Activated CD4-positive, alpha-beta T cell treated with anti-CD3 and anti-CD28 coated beads for 4 hours (primary cell): ENCODE measurements around the gene NAIP.
"Not testable (repeated sequence)": the region's sequence is repeated elsewhere in the genome, so short reads cannot be mapped to it uniquely, and the experiment has no call there.

Source experiments
- DNase-seq, 2 donors: peaks; one replicate each; pipeline ENCODE4 v3.0.0-alpha.2; 2020

NAIP gene

DNA sequence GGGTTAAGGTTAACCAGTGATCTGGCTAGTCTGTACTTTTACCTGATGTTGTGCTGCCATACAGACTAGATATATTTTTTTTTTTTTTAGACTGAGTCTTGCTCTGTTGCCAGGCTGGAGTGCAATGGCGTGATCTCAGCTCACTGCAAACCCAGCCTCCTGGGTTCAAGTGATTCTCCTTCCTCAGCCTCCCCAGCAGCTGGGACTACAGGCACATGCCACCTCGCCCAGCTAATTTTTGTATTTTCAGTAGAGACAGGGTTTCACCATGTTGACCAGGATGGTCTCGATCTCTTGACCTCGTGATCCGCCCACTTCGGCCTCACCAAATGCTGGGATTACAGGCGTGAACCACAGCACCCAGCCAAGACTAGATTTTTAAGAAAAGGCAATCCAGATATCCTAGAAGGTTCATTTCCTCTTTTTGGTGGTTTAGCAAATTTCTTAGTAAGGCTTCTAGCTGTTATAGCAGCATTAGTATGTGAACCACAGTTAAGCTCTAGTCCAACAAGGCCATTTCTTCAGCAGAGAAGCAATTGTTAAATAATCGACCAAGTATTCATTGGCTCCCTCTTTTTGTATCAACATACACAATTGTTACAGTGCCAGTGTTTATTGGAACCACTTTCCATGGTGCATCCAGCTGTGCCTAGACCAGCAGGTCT lies at the start of gene NAIP:
Gene NAIP, minus strand, starts transcription at position 51 of the 665 bp plus-strand sequence. CDS start 12,424 bp downstream, outside the sequence.
- DNase-seq, result not testable (repeated sequence)

DNA sequence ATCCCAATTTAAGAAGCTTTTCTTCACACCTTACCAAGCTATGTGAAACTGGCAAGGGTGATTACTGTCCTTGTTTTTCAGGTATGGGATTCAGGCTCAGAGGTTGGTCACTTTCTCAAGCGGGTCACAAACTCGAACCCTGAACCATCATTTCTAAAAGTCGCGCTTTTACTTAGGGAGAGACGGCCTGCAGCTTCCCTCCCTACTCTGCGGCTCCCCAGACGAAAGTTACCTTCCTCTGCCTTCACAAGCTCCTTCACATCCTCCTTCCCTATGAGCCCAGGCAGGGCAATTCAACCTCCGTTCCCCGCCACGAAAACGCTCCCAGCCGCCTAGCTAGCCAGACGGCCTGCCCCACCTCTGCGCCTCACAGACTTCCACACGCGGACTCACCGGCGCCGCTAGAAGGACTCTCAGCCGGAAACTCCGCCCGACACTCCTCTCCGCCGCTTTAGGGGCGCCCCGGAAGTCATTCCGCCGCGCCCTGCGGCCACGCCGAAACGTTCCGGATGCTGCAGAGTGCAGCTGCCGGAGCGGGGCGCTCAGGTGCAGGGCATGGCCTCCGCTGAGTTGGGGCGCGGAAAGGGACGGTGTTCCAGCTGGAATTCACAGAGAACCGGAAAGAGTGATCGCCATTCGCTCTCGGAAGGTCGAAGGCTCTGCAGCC lies 42.3 kb upstream of the NAIP start, which contains the start of gene GTF2H2:
Gene GTF2H2, minus strand, starts transcription at position 415 of the 667 bp plus-strand sequence. CDS start 4,913 bp downstream, outside the sequence.
- not testable (repeated sequence) for DNase-seq

GRCh38 chr5:71061322-71061721 lies 36.2 kb upstream of the NAIP start:
- not testable (repeated sequence) for DNase-seq

DNA sequence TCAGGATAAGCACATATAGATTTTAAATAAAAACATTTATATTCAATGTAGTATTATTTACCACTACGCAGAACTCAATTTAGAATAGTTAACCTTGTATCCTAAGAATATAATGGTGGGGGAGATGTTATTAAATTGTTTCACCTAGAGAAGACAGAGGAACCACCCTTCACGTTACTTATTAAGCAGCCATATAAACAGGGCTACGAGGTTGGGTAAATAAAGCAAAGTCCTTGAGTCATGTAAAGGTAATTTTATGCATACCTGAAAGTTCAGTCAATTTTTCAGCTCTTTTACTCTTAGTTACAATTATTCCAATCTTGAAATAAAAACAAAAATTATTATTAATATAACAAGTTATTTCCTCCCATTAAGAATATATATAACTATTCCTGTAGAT lies 34.3 kb upstream of the NAIP start:
- not testable (repeated sequence) for DNase-seq

DNA sequence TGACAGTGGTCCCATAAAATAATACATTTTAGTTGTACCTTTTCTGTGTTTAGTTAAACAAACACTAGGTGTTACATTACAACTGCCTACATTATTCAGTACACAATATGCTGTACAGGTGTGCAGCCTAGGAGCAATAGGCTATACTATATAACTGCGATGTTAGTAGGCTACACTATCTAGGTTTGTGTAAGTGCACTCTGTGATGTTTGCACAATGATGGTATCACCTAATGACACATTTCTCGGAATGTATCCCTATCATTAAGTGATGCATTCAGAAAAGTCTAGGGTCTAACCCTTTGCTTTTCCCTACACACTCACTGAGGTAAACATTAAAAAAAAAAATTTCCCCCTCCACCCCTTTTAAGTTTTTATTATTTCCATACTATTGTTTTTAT lies 19.7 kb upstream of the NAIP start:
- DNase-seq, result not testable (repeated sequence)

DNA sequence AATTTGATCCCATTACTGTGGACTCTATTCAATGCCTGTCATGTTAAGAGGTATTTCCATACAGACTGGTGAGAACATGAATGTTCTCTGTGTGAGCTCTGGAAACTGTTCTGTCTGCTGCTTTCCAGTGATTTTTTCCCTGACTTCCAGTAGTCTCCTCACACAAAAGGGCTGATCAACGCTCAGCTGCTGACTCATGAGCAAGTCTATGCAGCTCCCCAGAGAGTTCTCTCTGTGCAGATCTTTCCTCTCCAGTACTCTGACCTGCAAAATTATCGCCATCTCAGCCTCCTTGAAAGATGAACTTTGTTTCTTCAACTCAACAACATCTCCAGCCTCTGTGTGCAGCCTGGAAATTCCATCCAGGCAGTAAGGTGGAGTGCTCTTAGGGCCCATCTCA lies 19.0 kb upstream of the NAIP start:
- not testable (repeated sequence) for DNase-seq

DNA sequence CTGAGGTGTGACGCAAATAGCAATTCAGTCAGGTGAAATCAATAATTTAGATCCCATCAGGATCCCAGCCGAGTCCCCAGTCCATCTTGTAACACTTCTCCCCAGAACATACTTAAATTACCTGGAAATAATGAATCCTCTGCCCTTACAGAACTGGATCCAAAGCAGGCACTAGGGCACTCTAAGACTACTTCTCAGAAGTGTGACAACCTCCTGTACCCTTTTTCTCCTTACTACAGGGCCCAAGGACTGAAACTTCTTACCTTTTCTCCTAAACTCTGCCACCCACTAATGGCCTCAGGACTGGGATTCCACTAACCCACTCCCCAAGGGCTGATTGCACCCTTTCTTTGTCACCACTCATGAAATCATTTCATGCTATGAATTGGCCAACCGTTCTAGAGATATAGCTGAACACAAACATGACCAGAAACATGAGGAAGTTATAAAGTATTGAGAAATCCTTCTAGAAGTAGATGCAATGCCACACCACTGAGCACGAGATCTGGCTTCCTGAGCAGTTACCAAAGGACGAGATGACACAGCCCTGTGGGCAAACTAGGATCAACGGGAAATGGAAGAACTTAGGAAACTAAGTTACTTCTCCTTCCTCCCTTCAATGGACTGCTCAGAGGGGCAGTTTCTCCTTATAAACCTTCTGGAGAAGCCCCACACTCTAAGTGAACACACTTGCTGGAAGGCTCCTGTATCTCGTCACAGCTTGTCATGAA lies 6.1 kb upstream of the NAIP start:
- DNase-seq, result not testable (repeated sequence)

- not testable (repeated sequence) for DNase-seq
Measured at GRCh38 chr5:71020643-71021042, 4.5 kb downstream of the NAIP start.

DNA sequence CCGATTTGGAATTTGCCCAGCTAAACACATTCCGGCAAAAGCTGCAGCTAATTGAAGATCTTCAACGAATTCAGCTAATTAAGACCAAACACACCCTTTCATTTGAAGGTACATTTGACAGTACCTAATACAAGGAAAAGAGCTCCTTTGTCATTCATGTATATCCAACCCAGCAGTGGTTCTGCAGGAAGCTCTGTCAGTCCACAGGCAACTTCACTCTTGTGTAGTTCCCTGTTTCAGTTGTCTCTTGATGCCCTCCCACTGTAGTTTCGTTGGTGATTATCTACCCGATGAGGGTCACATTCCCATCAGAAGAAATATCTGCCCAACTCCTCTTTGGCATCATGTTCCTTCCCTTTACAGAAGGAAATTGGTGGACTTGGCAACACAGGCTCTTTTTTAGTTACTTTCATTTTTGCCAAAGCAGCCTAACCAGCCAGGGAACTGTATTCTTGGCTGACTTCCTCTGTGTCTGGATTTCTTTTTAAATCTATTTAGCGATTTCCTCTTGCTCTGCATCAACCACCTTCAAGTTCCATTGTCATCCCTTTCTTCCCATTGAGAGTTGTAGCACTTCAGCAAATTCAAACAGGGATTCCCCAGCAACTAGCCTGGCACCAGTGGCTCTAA lies 6.6 kb downstream of the NAIP start:
- DNase-seq, result not testable (repeated sequence)

DNA sequence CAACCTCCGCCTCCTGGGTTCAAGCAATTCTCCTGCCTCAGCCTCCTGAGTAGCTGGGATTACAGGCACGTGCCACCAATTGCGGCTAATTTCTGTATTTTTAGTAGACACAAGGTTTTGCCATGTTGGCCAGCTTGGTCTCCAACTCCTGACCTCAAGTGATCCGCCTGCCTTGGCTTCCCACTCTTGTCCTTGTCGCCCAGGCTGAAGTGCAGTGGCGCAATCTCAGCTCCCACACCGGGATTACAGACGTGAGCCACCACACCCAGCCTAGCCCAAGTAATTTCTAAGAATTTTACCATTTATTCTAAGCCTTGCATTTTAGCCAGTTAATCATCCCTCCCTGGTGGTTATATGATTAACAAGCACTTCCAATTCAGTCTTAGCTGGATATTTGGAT lies 11.0 kb downstream of the NAIP start:
- no peak for DNase-seq

DNA sequence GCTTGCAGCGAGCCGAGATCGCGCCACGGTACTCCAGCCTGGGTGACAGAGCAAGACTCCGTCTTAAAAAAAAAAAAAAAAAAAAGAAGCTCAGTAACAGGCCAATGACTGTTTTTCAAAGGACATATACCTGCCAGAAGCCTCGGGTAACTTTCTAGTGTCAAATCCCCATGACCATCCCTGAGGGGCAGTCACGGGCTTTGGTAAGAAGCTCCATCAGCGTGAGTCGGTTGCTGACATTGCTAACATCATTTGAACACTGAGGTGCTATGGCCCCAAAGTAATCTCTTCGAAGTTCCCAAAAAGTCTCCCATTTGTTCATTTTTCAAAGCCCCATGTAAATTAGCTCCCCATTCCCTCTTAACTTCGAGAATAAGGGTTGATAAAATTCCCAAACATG lies 11.6 kb downstream of the NAIP start:
- DNase-seq, result no peak

DNA sequence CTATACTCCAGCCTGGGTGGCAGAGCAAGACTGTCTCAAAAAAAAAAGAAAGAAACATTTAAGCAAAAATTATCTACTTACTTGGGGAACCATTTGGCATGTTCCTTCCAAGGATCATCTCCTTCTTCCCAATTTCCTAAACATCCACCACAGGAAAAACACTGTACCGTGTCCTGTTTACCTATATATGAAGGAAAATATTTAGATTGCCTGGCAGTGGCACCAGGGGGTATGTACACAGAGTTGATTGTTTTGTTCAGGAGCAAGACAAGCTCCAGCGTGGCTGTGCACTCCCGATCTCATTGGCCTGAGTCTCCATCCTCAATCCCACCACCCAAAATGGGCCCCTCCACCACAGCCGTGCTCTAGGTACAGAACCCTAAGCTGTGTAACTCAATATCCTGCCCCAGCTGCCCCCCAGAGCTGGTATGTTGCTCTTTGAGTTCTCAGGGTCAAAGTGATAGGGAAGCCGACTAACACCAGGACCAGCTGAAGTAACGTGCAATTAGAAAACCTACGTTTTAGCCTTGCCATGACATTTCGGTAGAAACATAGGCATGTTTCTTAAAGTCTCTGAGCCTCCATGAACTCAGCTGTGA lies 13.8 kb downstream of the NAIP start:
- no peak for DNase-seq

- DNase-seq, result not testable (repeated sequence)
Measured at GRCh38 chr5:71006983-71007382, 18.2 kb downstream of the NAIP start.

- DNase-seq, result not testable (repeated sequence)
Measured at GRCh38 chr5:70984882-70985281, 40.3 kb downstream of the NAIP start.

DNA sequence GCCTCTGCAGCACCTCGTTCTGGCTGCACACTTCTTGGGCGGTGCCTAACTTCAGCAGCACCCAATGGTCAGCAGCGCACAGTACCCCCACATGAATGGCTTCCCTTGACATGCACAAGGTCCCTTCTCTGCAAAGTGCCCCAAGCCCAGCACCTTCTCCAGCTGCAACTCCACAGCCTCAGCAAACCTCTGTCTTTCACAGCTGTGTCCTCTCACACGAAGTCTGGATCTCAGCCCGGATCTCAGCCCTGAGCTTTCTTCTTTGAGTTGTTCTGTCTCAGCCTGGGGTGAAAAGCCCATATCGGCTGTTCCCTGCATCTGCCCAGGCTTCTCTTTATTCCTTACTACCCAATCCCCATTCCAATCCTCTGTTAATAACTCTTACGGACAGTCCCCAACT lies 57.9 kb downstream of the NAIP start:
- not testable (repeated sequence) for DNase-seq

DNA sequence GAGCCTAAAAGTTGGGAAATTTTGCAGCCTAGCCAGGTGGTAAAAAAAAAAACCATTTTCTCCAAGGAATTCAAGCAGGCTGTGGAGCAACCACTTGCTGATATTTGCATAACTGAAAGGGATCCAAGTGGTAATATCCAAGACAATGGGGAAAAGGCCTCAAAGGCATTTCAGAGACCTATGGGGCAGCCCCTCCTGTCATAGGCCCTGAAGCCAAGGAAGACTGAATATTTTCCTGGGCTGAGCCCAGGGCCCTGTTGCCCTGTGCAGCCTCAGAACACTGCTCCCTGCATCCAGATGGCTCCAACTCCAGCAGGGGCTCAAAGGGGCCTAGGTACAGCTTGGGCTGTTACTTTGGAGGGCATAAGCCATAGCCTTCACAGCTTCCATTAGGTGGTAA lies 60.6 kb downstream of the NAIP start:
- not testable (repeated sequence) for DNase-seq

GRCh38 chr5:70953068-70953467 lies 72.1 kb downstream of the NAIP start:
- not testable (repeated sequence) for DNase-seq

GRCh38 chr5:70932560-70932959 lies 92.6 kb downstream of the NAIP start:
- DNase-seq, result not testable (repeated sequence)

GRCh38 chr5:70931709-70932368 lies 93.3 kb downstream of the NAIP start:
- DNase-seq, result not testable (repeated sequence)

DNA sequence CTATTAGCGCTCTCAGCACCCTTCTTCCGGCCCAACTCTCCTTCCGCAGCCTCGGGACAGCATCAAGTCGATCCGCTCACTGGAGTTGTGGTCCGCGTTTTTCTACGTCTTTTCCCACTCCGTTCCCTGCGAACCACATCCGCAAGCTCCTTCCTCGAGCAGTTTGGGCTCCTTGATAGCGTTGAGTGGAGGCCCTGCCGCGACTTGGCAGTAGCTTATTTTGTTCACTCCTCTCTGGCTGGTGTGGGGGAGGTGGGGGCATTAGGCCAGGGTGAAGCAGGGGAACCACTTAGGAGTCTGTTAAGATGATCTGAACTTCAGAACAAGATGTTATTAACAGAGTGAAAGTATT lies 100.0 kb downstream of the NAIP start:
- not testable (repeated sequence) for DNase-seq
